IPS-20b (cell line): ENCODE data around the gene CACNA1D.
A peak's percentile ranks its signal among the peaks of the same experiment; 100 is the strongest.

Experiments
- H3K27ac ChIP-seq: one replicate; pipeline ENCODE4 v1.5.1; 2013; ENCODE audit warnings: low read length
- H3K27me3 ChIP-seq: 2 replicates; pipeline ENCODE4 v1.6.1; 2013; ENCODE audit warnings: mild to moderate bottlenecking, low read length, inconsistent platforms; ENCODE audit not compliant: insufficient read depth
- H3K36me3 ChIP-seq: 2 replicates; pipeline ENCODE4 v1.6.1; 2013; ENCODE audit warnings: low read depth, mild to moderate bottlenecking, inconsistent platforms, low read length, moderate library complexity; ENCODE audit not compliant: insufficient read depth
- H3K4me1 ChIP-seq: 2 replicates; pipeline ENCODE4 v1.6.1; 2013; ENCODE audit warnings: mild to moderate bottlenecking, control low read depth, inconsistent platforms, low read length, moderate library complexity; ENCODE audit not compliant: insufficient read depth
- H3K4me3 ChIP-seq: 2 replicates; pipeline ENCODE4 v1.5.1; 2013; ENCODE audit warnings: mild to moderate bottlenecking, low read length, inconsistent platforms
- H3K9ac ChIP-seq: 2 replicates; pipeline ENCODE4 v1.6.1; 2013; ENCODE audit warnings: low read depth, mild to moderate bottlenecking, inconsistent platforms, low read length, moderate library complexity
- H3K9me3 ChIP-seq: 2 replicates; pipeline ENCODE4 v1.6.1; 2013; ENCODE audit warnings: mild to moderate bottlenecking, low read depth, low read length, inconsistent platforms; ENCODE audit not compliant: insufficient read depth

Gene CACNA1D

DNA sequence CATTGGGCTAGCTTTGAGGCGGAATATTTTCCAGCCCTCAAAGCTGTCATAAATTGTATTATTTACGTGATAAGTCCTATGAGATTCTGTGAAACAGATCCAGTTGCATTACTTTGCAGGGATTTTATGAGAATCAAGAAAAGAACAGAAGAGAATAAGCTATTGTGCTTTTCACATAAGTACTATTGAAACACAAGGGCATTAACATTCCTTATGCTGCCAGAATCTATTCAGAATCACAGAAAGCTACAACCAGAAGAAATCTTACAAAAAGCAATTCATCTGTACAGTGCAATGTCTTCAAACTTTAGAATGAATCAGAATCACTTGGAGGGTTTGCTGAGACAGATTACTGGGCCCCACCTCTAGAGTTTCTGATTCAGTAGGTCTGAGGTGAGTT, 10.6 kb upstream of the CACNA1D start:
- no peaks in the 10 kb centered on the region for H3K36me3 ChIP-seq
- peaks cover 8% of the 10 kb centered on the region for H3K27me3 ChIP-seq
- H3K4me1 ChIP-seq, result no peaks in the 10 kb centered on the region
- H3K9ac ChIP-seq, result no peak overlapping the region
- no peak overlapping the region for H3K4me3 ChIP-seq
- no peak overlapping the region for H3K27ac ChIP-seq
- H3K9me3 ChIP-seq, result no peaks in the 10 kb centered on the region

DNA sequence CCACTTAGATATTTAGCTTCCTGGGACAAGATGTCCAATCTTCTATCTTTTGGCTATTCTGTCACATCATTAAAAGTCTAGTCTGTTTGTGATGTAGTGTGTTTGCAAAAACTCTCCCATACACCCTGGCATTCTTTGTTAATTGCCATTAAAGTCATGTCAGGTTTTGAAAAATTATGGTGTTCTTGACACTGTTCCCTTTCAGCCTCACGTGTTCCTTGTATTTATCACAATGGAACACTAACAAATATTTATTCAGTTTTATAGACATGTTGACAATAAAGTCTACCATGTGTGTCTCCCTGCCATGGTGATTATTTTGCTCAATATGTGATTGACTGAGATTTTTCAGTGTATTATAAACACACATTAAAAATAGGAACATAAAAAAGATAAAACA, 9.4 kb upstream of the CACNA1D start:
- no peaks in the 10 kb centered on the region for H3K4me1 ChIP-seq
- peaks cover 18% of the 10 kb centered on the region for H3K27me3 ChIP-seq
- no peak overlapping the region for H3K9ac ChIP-seq
- H3K27ac ChIP-seq, result no peak overlapping the region
- H3K4me3 ChIP-seq, result no peak overlapping the region
- H3K9me3 ChIP-seq, result no peaks in the 10 kb centered on the region
- H3K36me3 ChIP-seq, result no peaks in the 10 kb centered on the region

DNA sequence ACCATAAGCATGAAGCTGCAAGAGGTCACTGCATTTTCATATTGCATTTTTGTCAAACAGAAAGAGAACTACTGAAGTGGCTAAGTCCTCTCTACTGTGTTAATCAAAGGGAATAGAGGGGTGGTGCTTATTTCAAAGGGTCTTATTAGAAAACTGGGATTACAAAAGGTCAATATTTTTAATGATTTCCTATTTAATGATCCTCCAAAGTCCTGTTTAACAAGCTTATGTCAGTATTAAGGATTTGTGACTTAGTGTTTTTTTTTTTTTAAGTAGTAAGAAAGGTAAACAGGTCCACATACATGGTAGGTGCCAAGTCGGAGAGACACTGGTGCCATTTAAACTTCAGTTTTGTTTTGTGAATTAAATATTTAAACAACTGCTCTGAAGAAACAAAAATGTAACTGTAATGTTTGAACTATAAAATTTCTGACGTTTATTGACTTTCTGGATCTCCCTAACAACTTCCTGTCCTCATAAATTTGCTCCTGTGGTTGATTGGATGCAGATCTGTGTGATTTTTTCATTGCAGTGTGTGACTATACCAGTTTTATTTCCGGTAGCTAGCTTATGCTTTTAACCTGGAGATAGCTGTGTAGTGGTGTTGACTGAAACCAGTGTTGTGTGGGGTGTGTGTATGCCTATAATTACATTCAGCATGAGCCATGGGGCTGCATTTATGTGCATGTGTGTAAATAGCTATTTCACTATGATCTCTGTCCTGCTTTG, 8.6 kb upstream of the CACNA1D start:
- H3K9ac ChIP-seq, result no peak overlapping the region
- no peaks in the 10 kb centered on the region for H3K9me3 ChIP-seq
- no peak overlapping the region for H3K4me3 ChIP-seq
- peaks cover 27% of the 10 kb centered on the region for H3K27me3 ChIP-seq
- no peaks in the 10 kb centered on the region for H3K36me3 ChIP-seq
- no peaks in the 10 kb centered on the region for H3K4me1 ChIP-seq
- no peak overlapping the region for H3K27ac ChIP-seq

GRCh38 chr3:53486961-53487654, 7.3 kb upstream of the CACNA1D start:
- Histone ChIP-seq H3K9ac (no peak overlapping the region), H3K36me3 (no peaks in the 10 kb centered on the region), H3K27ac (no peak overlapping the region), H3K27me3 (peaks cover 39% of the 10 kb centered on the region), H3K9me3 (no peaks in the 10 kb centered on the region), H3K4me3 (no peak overlapping the region), H3K4me1 (no peaks in the 10 kb centered on the region)

GRCh38 chr3:53489386-53489785, 5.0 kb upstream of the CACNA1D start:
- no peak overlapping the region for H3K9ac ChIP-seq
- H3K27ac ChIP-seq, result no peak overlapping the region
- no peaks in the 10 kb centered on the region for H3K9me3 ChIP-seq
- no peak overlapping the region for H3K4me3 ChIP-seq
- no peaks in the 10 kb centered on the region; the same call in 1 of the 2 replicates for H3K4me1 ChIP-seq
- H3K36me3 ChIP-seq, result no peaks in the 10 kb centered on the region
- peaks cover 59% of the 10 kb centered on the region for H3K27me3 ChIP-seq

- Histone ChIP-seq H3K9ac (no peak overlapping the region), H3K4me1 (no peaks in the 10 kb centered on the region; the same call in 1 of the 2 replicates), H3K4me3 (no peak overlapping the region), H3K27me3 (peaks cover 62% of the 10 kb centered on the region), H3K27ac (no peak overlapping the region), H3K36me3 (no peaks in the 10 kb centered on the region), H3K9me3 (no peaks in the 10 kb centered on the region)
These were observed 4.5 kb upstream of the CACNA1D start for GRCh38 chr3:53489787-53490458.

DNA sequence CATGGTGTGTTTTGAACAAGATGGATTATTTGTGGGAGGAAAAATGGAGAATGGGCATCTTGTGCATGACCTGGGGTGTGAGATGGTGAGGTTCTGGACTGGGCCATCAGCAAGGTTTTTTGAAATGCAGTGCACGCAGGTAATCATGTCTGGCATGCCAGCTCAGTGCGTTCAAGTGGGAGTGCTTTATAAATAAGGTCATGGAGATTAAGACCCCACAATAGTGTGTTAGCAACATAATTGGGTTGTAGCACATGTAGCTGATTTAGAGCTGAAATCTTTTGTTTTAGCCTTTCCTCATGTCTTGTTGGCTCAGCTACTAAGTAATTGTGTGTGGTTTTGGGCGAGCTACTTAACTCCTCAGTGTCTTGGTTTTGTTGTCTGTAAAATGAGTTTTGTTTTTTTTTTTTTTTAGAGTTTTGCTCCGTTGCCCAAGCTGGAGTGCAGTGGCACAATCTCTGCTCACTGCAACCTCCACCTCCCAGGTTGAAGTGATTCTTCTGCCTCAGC, 3.9 kb upstream of the CACNA1D start:
- H3K27ac ChIP-seq, result no peak overlapping the region
- H3K27me3 ChIP-seq, result peaks cover 68% of the 10 kb centered on the region
- no peaks in the 10 kb centered on the region for H3K36me3 ChIP-seq
- H3K9ac ChIP-seq, result no peak overlapping the region
- H3K4me3 ChIP-seq, result no peak overlapping the region
- no peaks in the 10 kb centered on the region for H3K9me3 ChIP-seq
- no peaks in the 10 kb centered on the region; the same call in 1 of the 2 replicates for H3K4me1 ChIP-seq

- no peaks in the 10 kb centered on the region for H3K9me3 ChIP-seq
- H3K4me3 ChIP-seq, result no peak overlapping the region
- no peaks in the 10 kb centered on the region; the same call in 1 of the 2 replicates for H3K4me1 ChIP-seq
- H3K27me3 ChIP-seq, result peaks cover 75% of the 10 kb centered on the region
- no peak overlapping the region for H3K9ac ChIP-seq
- no peak overlapping the region for H3K27ac ChIP-seq
- no peaks in the 10 kb centered on the region for H3K36me3 ChIP-seq
These were observed 3.1 kb upstream of the CACNA1D start for GRCh38 chr3:53491276-53491675.

GRCh38 chr3:53493595-53493962, 832 bp upstream of the CACNA1D start:
- peak overlapping the region; percentile 16; the same call in 1 of the 2 replicates for H3K9ac ChIP-seq
- no peak overlapping the region for H3K27ac ChIP-seq

DNA sequence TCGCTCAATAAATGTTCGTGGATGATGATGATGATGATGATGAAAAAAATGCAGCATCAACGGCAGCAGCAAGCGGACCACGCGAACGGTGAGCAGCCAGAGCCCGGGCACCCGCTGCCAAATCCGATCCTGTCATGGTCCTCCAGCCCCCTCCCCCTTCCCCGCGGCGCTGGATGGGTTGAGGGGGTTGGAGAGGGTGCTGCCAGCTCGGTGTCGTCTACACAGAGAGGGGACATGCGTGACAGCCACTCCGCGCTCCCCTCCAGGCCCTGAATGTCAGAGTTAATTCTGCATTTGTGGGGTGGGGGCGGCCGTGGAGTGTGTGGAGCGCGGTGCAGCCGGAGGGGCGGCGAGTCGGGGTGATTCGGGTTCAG, 722 bp downstream of the CACNA1D start:
- Histone ChIP-seq H3K4me1 (no peaks in the 10 kb centered on the region; the same call in 1 of the 2 replicates), H3K27ac (no peak overlapping the region), H3K27me3 (peaks cover 83% of the 10 kb centered on the region), H3K36me3 (no peaks in the 10 kb centered on the region), H3K4me3 (peak overlapping the region; percentile 66), H3K9ac (no peak overlapping the region), H3K9me3 (no peaks in the 10 kb centered on the region)

More at GRCh38 chr3:53493595-53493962, 832 bp upstream of the CACNA1D start:
- Histone ChIP-seq H3K4me1 (no peaks in the 10 kb centered on the region; the same call in 1 of the 2 replicates), H3K4me3 (peak overlapping the region; percentile 63), H3K36me3 (no peaks in the 10 kb centered on the region), H3K27me3 (peaks cover 92% of the 10 kb centered on the region), H3K9me3 (no peaks in the 10 kb centered on the region)

GRCh38 chr3:53495520-53496391, 1.3 kb downstream of the CACNA1D start:
- peaks cover 77% of the 10 kb centered on the region for H3K27me3 ChIP-seq
- peak overlapping the region; percentile 66 for H3K4me3 ChIP-seq
- no peaks in the 10 kb centered on the region; the same call in 1 of the 2 replicates for H3K4me1 ChIP-seq
- H3K9me3 ChIP-seq, result no peaks in the 10 kb centered on the region
- no peaks in the 10 kb centered on the region for H3K36me3 ChIP-seq
- H3K9ac ChIP-seq, result no peak overlapping the region
- H3K27ac ChIP-seq, result no peak overlapping the region
